H9 (cell line): ENCODE measurements around the gene PROK1. TPM values are rescaled to one million over a fixed set of nuclear protein-coding genes. Genes with fewer than 3 reads are reported as not detected.

Experiments
- DNase-seq: peaks from one replicate; pipeline ENCODE4 v3.0.0-alpha.2; 2017
- H2AFZ ChIP-seq: one replicate; pipeline ENCODE4 v1.6.1; 2013; ENCODE audit warnings: mild to moderate bottlenecking, low read length, control low read depth, moderate library complexity
- H2AK5ac ChIP-seq: 2 replicates; pipeline ENCODE4 v1.6.1; 2013; ENCODE audit warnings: low read length, control low read depth, mixed read lengths; ENCODE audit not compliant: insufficient read length
- H2BK120ac ChIP-seq: one replicate; pipeline ENCODE4 v1.6.1; 2013; ENCODE audit warnings: low read depth, mild to moderate bottlenecking, low read length, control low read depth, inconsistent platforms; ENCODE audit not compliant: poor library complexity, severe bottlenecking
- H2BK12ac ChIP-seq: 2 replicates; pipeline ENCODE4 v1.6.1; 2013; ENCODE audit warnings: low read length, control low read depth, mixed read lengths, low read depth; ENCODE audit not compliant: insufficient read length
- H2BK15ac ChIP-seq: 2 replicates; pipeline ENCODE4 v1.6.1; 2013; ENCODE audit warnings: low read depth, low read length, control low read depth
- H2BK20ac ChIP-seq: one replicate; pipeline ENCODE4 v1.6.1; 2013; ENCODE audit warnings: low read depth, mild to moderate bottlenecking, low read length, control low read depth, inconsistent platforms; ENCODE audit not compliant: poor library complexity, severe bottlenecking
- H2BK5ac ChIP-seq: 2 replicates; pipeline ENCODE4 v1.6.1; 2013; ENCODE audit warnings: low read length, control low read depth, mixed read lengths; ENCODE audit not compliant: insufficient read length
- H3K14ac ChIP-seq: 2 replicates; pipeline ENCODE4 v1.6.1; 2013; ENCODE audit warnings: low read length, control low read depth; ENCODE audit not compliant: insufficient read depth
- H3K18ac ChIP-seq: 2 replicates; pipeline ENCODE4 v1.6.1; 2013; ENCODE audit warnings: low read depth, mild to moderate bottlenecking, mixed read lengths, low read length, control low read depth; ENCODE audit not compliant: insufficient read length
- H3K23ac ChIP-seq: 2 replicates; pipeline ENCODE4 v1.6.1; 2013; ENCODE audit warnings: low read length, control low read depth, mixed read lengths, low read depth; ENCODE audit not compliant: insufficient read length
- H3K23me2 ChIP-seq: 2 replicates; pipeline ENCODE4 v1.6.1; 2013; ENCODE audit warnings: low read depth, mild to moderate bottlenecking, mixed read lengths, low read length, control low read depth; ENCODE audit not compliant: insufficient read length, poor library complexity, severe bottlenecking
- H3K27ac ChIP-seq: 2 replicates; pipeline ENCODE4 v1.5.1; 2013; ENCODE audit warnings: low read length, control low read depth, mixed read lengths, low read depth; ENCODE audit not compliant: insufficient read length
- H3K27me3 ChIP-seq: 2 replicates; pipeline ENCODE4 v1.6.1; 2013; ENCODE audit warnings: low read length, control low read depth, inconsistent platforms; ENCODE audit not compliant: insufficient read depth
- H3K4ac ChIP-seq: 2 replicates; pipeline ENCODE4 v1.6.1; 2013; ENCODE audit warnings: low read depth, mild to moderate bottlenecking, control low read depth, inconsistent platforms, low read length, moderate library complexity
- H3K4me1 ChIP-seq: 2 replicates; pipeline ENCODE4 v1.6.1; 2013; ENCODE audit warnings: low read length, control low read depth, inconsistent platforms; ENCODE audit not compliant: insufficient read depth
- H3K4me2 ChIP-seq: 2 replicates; pipeline ENCODE4 v1.6.1; 2013; ENCODE audit warnings: low read length, control low read depth, mixed read lengths; ENCODE audit not compliant: insufficient read length, insufficient read depth
- H3K56ac ChIP-seq: 2 replicates; pipeline ENCODE4 v1.6.1; 2013; ENCODE audit warnings: low read depth, mild to moderate bottlenecking, mixed read lengths, low read length, control low read depth; ENCODE audit not compliant: insufficient read length
- H3K79me1 ChIP-seq: 2 replicates; pipeline ENCODE4 v1.6.1; 2013; ENCODE audit warnings: low read depth, mild to moderate bottlenecking, moderate library complexity, low read length, control low read depth, inconsistent platforms; ENCODE audit not compliant: insufficient read depth, poor library complexity, severe bottlenecking
- H3K79me2 ChIP-seq: 2 replicates; pipeline ENCODE4 v1.6.1; 2013; ENCODE audit warnings: low read length, control low read depth, inconsistent platforms; ENCODE audit not compliant: insufficient read depth
- H3K9ac ChIP-seq: 2 replicates; pipeline ENCODE4 v1.6.1; 2013; ENCODE audit warnings: low read length, control low read depth, mixed read lengths; ENCODE audit not compliant: insufficient read length; ENCODE audit errors: extremely low read depth
- H3K9me3 ChIP-seq: one replicate; pipeline ENCODE4 v1.6.1; 2013; ENCODE audit warnings: low read depth, low read length, inconsistent platforms; ENCODE audit not compliant: control insufficient read depth
- H3T11ph ChIP-seq: one replicate; pipeline ENCODE4 v1.6.1; 2013; ENCODE audit warnings: mild to moderate bottlenecking, low read length, control low read depth, inconsistent platforms
- H4K20me1 ChIP-seq: one replicate; pipeline ENCODE4 v1.6.1; 2013; ENCODE audit not compliant: control insufficient read depth, insufficient read length, insufficient read depth
- H4K5ac ChIP-seq: 2 replicates; pipeline ENCODE4 v1.6.1; 2013; ENCODE audit warnings: low read depth, mild to moderate bottlenecking, mixed read lengths, low read length, control low read depth; ENCODE audit not compliant: insufficient read length
- H4K8ac ChIP-seq: replicated peaks from 2 replicates; pipeline ENCODE4 v1.6.1; 2013; ENCODE audit warnings: low read length, control low read depth, mixed read lengths, low read depth; ENCODE audit not compliant: insufficient read length
- H4K91ac ChIP-seq: 2 replicates; pipeline ENCODE4 v1.6.1; 2013; ENCODE audit warnings: low read depth, mild to moderate bottlenecking, moderate library complexity, mixed read lengths, low read length, control low read depth; ENCODE audit not compliant: insufficient read length
- H3K27ac Mint-ChIP-seq, 3 experiments: 2 replicates in 2 of 3; 3 replicates in 1 of 3; pipeline ENCODE4 v1.8.0; 2020 to 2021; ENCODE audit warnings: mixed read lengths in 3 of 3, mild to moderate bottlenecking in 1 of 3, moderate library complexity in 1 of 3
- H3K27me3 Mint-ChIP-seq: 2 replicates; pipeline ENCODE4 v1.8.0; 2021; ENCODE audit warnings: low read depth, mild to moderate bottlenecking, moderate library complexity, mixed read lengths
- H3K36me3 Mint-ChIP-seq, 3 experiments: 2 replicates in 2 of 3; 3 replicates in 1 of 3; pipeline ENCODE4 v1.8.0; 2020 to 2021; ENCODE audit warnings: low read depth in 3 of 3, mixed read lengths in 3 of 3; ENCODE audit not compliant: insufficient read depth in 1 of 3
- H3K4me1 Mint-ChIP-seq, 2 experiments: 2 replicates each; pipeline ENCODE4 v1.8.0; 2020; ENCODE audit warnings: mixed read lengths in 2 of 2
- H3K4me3 Mint-ChIP-seq, 2 experiments: 2 replicates in 1 of 2; 3 replicates in 1 of 2; pipeline ENCODE4 v1.8.0; 2020 to 2021; ENCODE audit warnings: mild to moderate bottlenecking in 2 of 2, mixed read lengths in 2 of 2, moderate library complexity in 1 of 2
- H3K9me3 Mint-ChIP-seq, 2 experiments: 2 replicates in 1 of 2; 3 replicates in 1 of 2; pipeline ENCODE4 v1.8.0; 2020; ENCODE audit warnings: mild to moderate bottlenecking in 2 of 2, mixed read lengths in 2 of 2, moderate library complexity in 1 of 2
- WGBS: extraction: QIAGEN DNeasy Blood & Tissue Kit; methylation state at CpG from one replicate; pipeline ENCODE4 v1.1.7; 2013; ENCODE audit warnings: missing lambda C conversion rate, low lambda C conversion rate, mixed read lengths; ENCODE audit not compliant: insufficient read length; ENCODE audit errors: extremely low coverage; 5-methylcytosine and 5-hydroxymethylcytosine counted together
- total RNA-seq: library from RNA; stranded (reverse); gene quantifications from 2 replicates; pipeline ENCODE4 v1.2.1, GENCODE V29; 2021
- TF ChIP-seq, protein P1 (sequence below): fragments of 200-600 bp; sonication (generic); conservative IDR thresholded peaks from 3 replicates; pipeline ENCODE4 v1.8.0; 2021; ENCODE audit warnings: antibody characterized with exemption, mild to moderate bottlenecking

The PROK1 gene
- total RNA-seq, 1 experiment from 2014 or later: not detected

DNA sequence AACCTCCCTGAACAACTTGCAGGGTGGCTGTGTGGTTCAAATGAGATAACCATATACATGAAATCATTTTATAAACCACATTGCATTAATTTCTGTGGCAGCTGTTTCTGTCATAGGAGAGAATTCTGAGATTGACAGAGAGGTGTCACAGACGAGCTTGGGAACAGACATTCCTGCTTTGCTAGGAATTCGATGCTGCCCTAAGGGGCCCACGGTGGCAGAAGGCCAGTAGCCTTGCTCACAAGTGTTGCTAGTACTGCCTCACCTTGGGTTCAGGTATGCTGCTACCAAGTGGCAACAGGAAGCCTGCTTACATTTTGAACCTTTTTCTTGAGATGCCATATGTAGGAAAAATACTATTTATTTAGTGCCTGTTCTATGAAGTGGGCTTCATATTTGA lies 54.6 kb downstream of the PROK1 start:
- Histone ChIP-seq H3K27me3 (no peaks in the 10 kb centered on the region), H3T11ph (no peak overlapping the region), H4K8ac (no peak overlapping the region), H3K79me1 (no peaks in the 10 kb centered on the region), H2BK12ac (no peak overlapping the region), H3K18ac (no peak overlapping the region), H2BK20ac (no peak overlapping the region), H2BK5ac (no peak overlapping the region), H3K9me3 (no peaks in the 10 kb centered on the region), H2AFZ (no peak overlapping the region), H2BK15ac (no peak overlapping the region), H3K9ac (no peak overlapping the region), H4K91ac (no peak overlapping the region), H4K5ac (no peak overlapping the region), H3K14ac (no peak overlapping the region), H3K4me2 (no peak overlapping the region), H3K23me2 (no peaks in the 10 kb centered on the region), H3K4me1 (no peaks in the 10 kb centered on the region), H2BK120ac (no peak overlapping the region), H4K20me1 (no peaks in the 10 kb centered on the region), H3K23ac (no peak overlapping the region), H3K56ac (no peak overlapping the region), H3K4ac (no peak overlapping the region), H2AK5ac (no peak overlapping the region), H3K79me2 (no peaks in the 10 kb centered on the region), H3K27ac (no peak overlapping the region)
- no CpG with 5 or more reads among the region's 3 CpGs for WGBS
- Mint-ChIP-seq H3K4me3 (no peak overlapping the region), H3K9me3 (no peaks in the 10 kb centered on the region), H3K27me3 (peaks cover 16% of the 10 kb centered on the region), H3K4me1 (peaks cover 13% of the 10 kb centered on the region in 2 experiments), H3K36me3 (no peaks in the 10 kb centered on the region; a peak in 1 of 7 replicates), H3K27ac (no peak overlapping the region)
- TF ChIP-seq, protein P1, sequence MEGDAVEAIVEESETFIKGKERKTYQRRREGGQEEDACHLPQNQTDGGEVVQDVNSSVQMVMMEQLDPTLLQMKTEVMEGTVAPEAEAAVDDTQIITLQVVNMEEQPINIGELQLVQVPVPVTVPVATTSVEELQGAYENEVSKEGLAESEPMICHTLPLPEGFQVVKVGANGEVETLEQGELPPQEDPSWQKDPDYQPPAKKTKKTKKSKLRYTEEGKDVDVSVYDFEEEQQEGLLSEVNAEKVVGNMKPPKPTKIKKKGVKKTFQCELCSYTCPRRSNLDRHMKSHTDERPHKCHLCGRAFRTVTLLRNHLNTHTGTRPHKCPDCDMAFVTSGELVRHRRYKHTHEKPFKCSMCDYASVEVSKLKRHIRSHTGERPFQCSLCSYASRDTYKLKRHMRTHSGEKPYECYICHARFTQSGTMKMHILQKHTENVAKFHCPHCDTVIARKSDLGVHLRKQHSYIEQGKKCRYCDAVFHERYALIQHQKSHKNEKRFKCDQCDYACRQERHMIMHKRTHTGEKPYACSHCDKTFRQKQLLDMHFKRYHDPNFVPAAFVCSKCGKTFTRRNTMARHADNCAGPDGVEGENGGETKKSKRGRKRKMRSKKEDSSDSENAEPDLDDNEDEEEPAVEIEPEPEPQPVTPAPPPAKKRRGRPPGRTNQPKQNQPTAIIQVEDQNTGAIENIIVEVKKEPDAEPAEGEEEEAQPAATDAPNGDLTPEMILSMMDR: no peak
- DNase-seq: no peak
